ENCODE results near the gene FABP3.

The FABP3 gene

GRCh38 chr1:31373056-31373896 is at the start of gene FABP3:
TSS of gene FABP3 (minus strand) at chr1:31373076. CDS start at chr1:31373014, 62 bp downstream.
- no peak for DNase-seq (ENCODE audit: low read depth)

GRCh38 chr1:31421371-31422040 is 48.6 kb upstream of the FABP3 start:
- DNase-seq (ENCODE audit: low read depth): no peak

- DNase-seq (ENCODE audit: low read depth): no peak
These were observed 47.8 kb upstream of the FABP3 start for GRCh38 chr1:31420716-31421115.

GRCh38 chr1:31418626-31419323 is 45.9 kb upstream of the FABP3 start:
- DNase-seq (ENCODE audit: low read depth): no peak

GRCh38 chr1:31417148-31417547 is 44.3 kb upstream of the FABP3 start:
- no peak for DNase-seq (ENCODE audit: low read depth)

- no peak for DNase-seq (ENCODE audit: low read depth)
These were observed 43.3 kb upstream of the FABP3 start for GRCh38 chr1:31416101-31416736.

GRCh38 chr1:31415658-31416057 is 42.8 kb upstream of the FABP3 start:
- DNase-seq (ENCODE audit: low read depth): no peak

GRCh38 chr1:31414980-31415370 is 42.1 kb upstream of the FABP3 start:
- no peak for DNase-seq (ENCODE audit: low read depth)

GRCh38 chr1:31413405-31414001 is 40.6 kb upstream of the FABP3 start:
- no peak for DNase-seq (ENCODE audit: low read depth)

GRCh38 chr1:31412732-31413404 is 40.0 kb upstream of the FABP3 start, which contains the start of gene SERINC2:
TSS of gene SERINC2 (plus strand) at chr1:31413213. CDS start at chr1:31413266, 53 bp downstream.
- no peak for DNase-seq (ENCODE audit: low read depth)

- no peak for DNase-seq (ENCODE audit: low read depth)
These were observed 39.3 kb upstream of the FABP3 start for GRCh38 chr1:31412205-31412604.

- DNase-seq (ENCODE audit: low read depth): no peak
These were observed 38.0 kb upstream of the FABP3 start for GRCh38 chr1:31410871-31411270.

- no peak for DNase-seq (ENCODE audit: low read depth)
These were observed 37.3 kb upstream of the FABP3 start for GRCh38 chr1:31409946-31410858.

GRCh38 chr1:31408788-31409318 is 36.0 kb upstream of the FABP3 start:
- no peak for DNase-seq (ENCODE audit: low read depth)

- DNase-seq (ENCODE audit: low read depth): no peak
These were observed 34.3 kb upstream of the FABP3 start for GRCh38 chr1:31407029-31407626.

- no peak for DNase-seq (ENCODE audit: low read depth)
These were observed 32.8 kb upstream of the FABP3 start for GRCh38 chr1:31405578-31406245.

- no peak for DNase-seq (ENCODE audit: low read depth)
These were observed 28.4 kb upstream of the FABP3 start for GRCh38 chr1:31401241-31401640.

- DNase-seq (ENCODE audit: low read depth): no peak
These were observed 27.5 kb upstream of the FABP3 start for GRCh38 chr1:31400393-31400792.

- no peak for DNase-seq (ENCODE audit: low read depth)
These were observed 27.1 kb upstream of the FABP3 start for GRCh38 chr1:31399976-31400375.
